IPS-20b (cell line): ENCODE results near the gene ADGRB3.
"Not testable (repeated sequence)": the region's sequence is repeated elsewhere in the genome, so short reads cannot be mapped to it uniquely, and the experiment has no call there.

ENCODE experiments used
- H3K27ac ChIP-seq: one replicate; pipeline ENCODE4 v1.5.1; 2013; ENCODE audit warnings: low read length
- H3K27me3 ChIP-seq: 2 replicates; pipeline ENCODE4 v1.6.1; 2013; ENCODE audit warnings: mild to moderate bottlenecking, low read length, inconsistent platforms; ENCODE audit not compliant: insufficient read depth
- H3K36me3 ChIP-seq: 2 replicates; pipeline ENCODE4 v1.6.1; 2013; ENCODE audit warnings: low read depth, mild to moderate bottlenecking, inconsistent platforms, low read length, moderate library complexity; ENCODE audit not compliant: insufficient read depth
- H3K4me1 ChIP-seq: 2 replicates; pipeline ENCODE4 v1.6.1; 2013; ENCODE audit warnings: mild to moderate bottlenecking, control low read depth, inconsistent platforms, low read length, moderate library complexity; ENCODE audit not compliant: insufficient read depth
- H3K4me3 ChIP-seq: 2 replicates; pipeline ENCODE4 v1.5.1; 2013; ENCODE audit warnings: mild to moderate bottlenecking, low read length, inconsistent platforms
- H3K9ac ChIP-seq: 2 replicates; pipeline ENCODE4 v1.6.1; 2013; ENCODE audit warnings: low read depth, mild to moderate bottlenecking, inconsistent platforms, low read length, moderate library complexity
- H3K9me3 ChIP-seq: 2 replicates; pipeline ENCODE4 v1.6.1; 2013; ENCODE audit warnings: mild to moderate bottlenecking, low read depth, low read length, inconsistent platforms; ENCODE audit not compliant: insufficient read depth

ADGRB3 gene

GRCh38 chr6:68651011-68651985, 16.2 kb downstream of the ADGRB3 start:
- Histone ChIP-seq H3K9ac (no peak overlapping the region), H3K27me3 (no peaks in the 10 kb centered on the region), H3K36me3 (no peaks in the 10 kb centered on the region), H3K4me3 (no peak overlapping the region), H3K4me1 (no peaks in the 10 kb centered on the region), H3K27ac (no peak overlapping the region), H3K9me3 (no peaks in the 10 kb centered on the region)

GRCh38 chr6:68652117-68652536, 17.0 kb downstream of the ADGRB3 start:
- Histone ChIP-seq H3K4me1 (no peaks in the 10 kb centered on the region), H3K4me3 (no peak overlapping the region), H3K27me3 (no peaks in the 10 kb centered on the region), H3K9me3 (no peaks in the 10 kb centered on the region), H3K27ac (no peak overlapping the region), H3K36me3 (no peaks in the 10 kb centered on the region), H3K9ac (no peak overlapping the region)

GRCh38 chr6:68653074-68653705, 18.1 kb downstream of the ADGRB3 start:
- no peaks in the 10 kb centered on the region for H3K4me1 ChIP-seq
- H3K27me3 ChIP-seq = no peaks in the 10 kb centered on the region
- no peak overlapping the region for H3K4me3 ChIP-seq
- H3K9ac ChIP-seq = no peak overlapping the region
- no peaks in the 10 kb centered on the region for H3K36me3 ChIP-seq
- no peaks in the 10 kb centered on the region for H3K9me3 ChIP-seq
- no peak overlapping the region for H3K27ac ChIP-seq

DNA sequence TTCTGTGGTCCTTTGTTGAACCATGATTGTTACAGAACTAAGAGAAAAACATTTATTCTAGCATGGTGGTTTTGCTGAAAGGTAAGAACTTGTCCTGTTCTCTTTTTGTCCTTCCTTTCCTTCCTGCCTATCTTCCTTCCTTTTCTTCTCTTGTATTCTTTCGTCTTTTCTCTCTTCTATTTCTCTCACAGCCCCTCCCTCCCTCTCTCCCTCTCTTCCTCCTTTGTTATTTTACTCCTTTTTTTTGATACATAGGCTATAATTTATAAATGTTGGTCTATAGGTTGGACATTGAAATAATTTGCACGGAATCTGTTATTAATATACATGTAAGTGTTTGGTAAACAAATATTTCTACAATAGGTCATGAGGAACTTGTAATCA, 18.6 kb downstream of the ADGRB3 start:
- Histone ChIP-seq H3K4me3 (no peak overlapping the region), H3K27ac (no peak overlapping the region), H3K9me3 (no peaks in the 10 kb centered on the region), H3K27me3 (no peaks in the 10 kb centered on the region), H3K36me3 (no peaks in the 10 kb centered on the region), H3K9ac (no peak overlapping the region), H3K4me1 (no peaks in the 10 kb centered on the region)

- Histone ChIP-seq H3K4me3 (no peak overlapping the region), H3K27ac (no peak overlapping the region), H3K9ac (no peak overlapping the region), H3K4me1 (no peaks in the 10 kb centered on the region), H3K27me3 (no peaks in the 10 kb centered on the region), H3K9me3 (no peaks in the 10 kb centered on the region), H3K36me3 (no peaks in the 10 kb centered on the region)
These were observed 19.1 kb downstream of the ADGRB3 start for GRCh38 chr6:68654134-68654533.

- Histone ChIP-seq H3K4me3 (no peak overlapping the region), H3K9ac (no peak overlapping the region), H3K27me3 (no peaks in the 10 kb centered on the region)
These were observed 19.9 kb downstream of the ADGRB3 start for GRCh38 chr6:68655028-68655427.

DNA sequence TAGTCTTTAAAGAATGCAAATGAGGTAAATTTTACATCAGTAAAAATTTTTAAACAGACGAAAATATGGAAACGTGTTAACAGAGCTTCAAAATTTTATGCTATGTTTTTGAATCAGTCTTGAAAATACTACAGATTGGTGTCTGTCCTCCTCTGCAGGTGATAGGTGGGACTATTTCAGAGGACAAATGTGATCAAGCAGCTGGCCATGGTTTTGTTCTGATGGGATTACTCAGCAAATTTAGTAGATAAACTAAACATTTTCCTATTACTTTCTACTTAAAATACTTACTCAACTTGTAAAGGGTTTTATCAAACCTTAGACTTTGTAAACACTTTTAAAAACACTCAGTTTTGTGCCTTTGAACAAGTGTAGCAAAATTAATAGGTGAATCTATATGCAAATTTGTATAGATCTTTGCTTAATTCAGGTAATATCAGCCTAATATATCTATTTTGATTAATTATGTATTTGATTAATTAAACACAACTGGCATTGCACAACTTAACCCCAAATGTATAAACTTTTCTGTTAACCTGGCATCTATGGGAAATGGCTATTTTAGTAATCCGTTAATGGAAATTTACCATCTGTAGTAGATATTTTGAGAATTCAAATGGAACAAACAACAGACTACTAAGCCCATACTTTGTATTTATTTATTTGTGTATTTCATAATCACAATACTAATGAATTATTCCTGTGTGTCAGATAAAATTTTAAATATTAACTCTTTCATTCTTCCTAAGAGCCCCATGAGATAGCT, 22.5 kb downstream of the ADGRB3 start:
- Histone ChIP-seq H3K4me3 (no peak overlapping the region), H3K9me3 (no peaks in the 10 kb centered on the region), H3K4me1 (no peaks in the 10 kb centered on the region), H3K27me3 (no peaks in the 10 kb centered on the region), H3K9ac (no peak overlapping the region), H3K36me3 (no peaks in the 10 kb centered on the region), H3K27ac (no peak overlapping the region)

More at GRCh38 chr6:68655028-68655427, 19.9 kb downstream of the ADGRB3 start:
- H3K4me1 ChIP-seq = no peaks in the 10 kb centered on the region
- no peaks in the 10 kb centered on the region for H3K36me3 ChIP-seq
- no peaks in the 10 kb centered on the region for H3K9me3 ChIP-seq
- H3K27ac ChIP-seq = no peak overlapping the region

- no peak overlapping the region for H3K27ac ChIP-seq
- no peaks in the 10 kb centered on the region for H3K36me3 ChIP-seq
- H3K4me3 ChIP-seq = no peak overlapping the region
- no peak overlapping the region for H3K9ac ChIP-seq
- H3K9me3 ChIP-seq = no peaks in the 10 kb centered on the region
- H3K27me3 ChIP-seq = no peaks in the 10 kb centered on the region
- no peaks in the 10 kb centered on the region for H3K4me1 ChIP-seq
These were observed 23.3 kb downstream of the ADGRB3 start for GRCh38 chr6:68658338-68658737.

DNA sequence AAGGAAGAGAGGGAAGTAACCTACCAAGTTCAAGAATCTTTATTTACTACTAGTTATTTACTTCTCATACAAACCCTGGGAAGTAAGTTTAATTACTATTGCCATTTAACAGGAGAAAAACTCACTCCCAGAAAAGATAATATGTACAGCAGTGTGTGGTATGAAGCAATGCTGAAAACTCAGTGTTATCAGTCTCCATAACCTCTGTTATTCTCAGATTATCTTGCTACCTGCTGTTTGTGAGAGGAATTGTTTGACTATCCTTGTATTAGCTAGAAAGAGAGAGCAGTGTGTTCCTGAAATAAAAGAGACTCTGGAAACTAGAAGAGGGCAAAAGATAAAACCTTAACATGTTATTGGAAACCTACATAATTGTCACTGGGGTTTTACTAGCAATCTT, 38.2 kb downstream of the ADGRB3 start:
- Histone ChIP-seq H3K36me3 (no peaks in the 10 kb centered on the region), H3K9me3 (no peaks in the 10 kb centered on the region), H3K9ac (no peak overlapping the region)

GRCh38 chr6:68675548-68675947, 40.5 kb downstream of the ADGRB3 start:
- no peaks in the 10 kb centered on the region for H3K36me3 ChIP-seq
- H3K27me3 ChIP-seq = no peaks in the 10 kb centered on the region
- no peak overlapping the region for H3K27ac ChIP-seq
- no peaks in the 10 kb centered on the region for H3K9me3 ChIP-seq
- no peaks in the 10 kb centered on the region for H3K4me1 ChIP-seq
- H3K4me3 ChIP-seq = no peak overlapping the region
- H3K9ac ChIP-seq = no peak overlapping the region

More for the DNA sequence above, 38.2 kb downstream of the ADGRB3 start:
- H3K27me3 ChIP-seq = no peaks in the 10 kb centered on the region
- no peaks in the 10 kb centered on the region for H3K4me1 ChIP-seq
- H3K4me3 ChIP-seq = no peak overlapping the region
- H3K27ac ChIP-seq = no peak overlapping the region

DNA sequence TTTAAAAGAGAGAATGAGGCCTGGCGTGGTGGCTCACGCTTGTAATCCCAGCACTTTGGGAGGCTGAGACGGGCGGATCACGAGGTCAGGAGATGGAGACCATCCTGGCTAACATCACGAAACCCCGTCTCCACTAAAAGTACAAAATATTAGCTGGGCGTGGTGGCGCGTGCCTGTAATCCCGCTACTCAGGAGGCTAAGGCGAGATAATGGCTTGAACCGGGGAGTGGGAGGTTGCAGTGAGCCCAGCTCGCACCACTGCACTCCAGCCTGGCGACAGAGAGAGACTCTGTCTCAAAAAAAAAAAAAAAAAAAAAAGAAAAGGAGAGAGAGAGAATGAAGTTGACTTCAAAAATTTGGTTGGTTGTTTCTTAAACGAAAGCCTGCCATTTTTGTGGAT, 41.0 kb downstream of the ADGRB3 start:
- not testable (repeated sequence) for H3K9ac ChIP-seq, H3K27ac ChIP-seq, H3K4me3 ChIP-seq, H3K36me3 ChIP-seq, H3K27me3 ChIP-seq, H3K9me3 ChIP-seq, H3K4me1 ChIP-seq
